Heart left ventricle (tissue), 13 donors: Measurements from ENCODE around the gene NCLN.

Source experiments
- POLR2A ChIP-seq, 2 donors: fragments of 450-650 bp; IDR thresholded peaks; one replicate each; pipeline ENCODE4 v1.6.1; 2017; ENCODE audit warnings: antibody characterized with exemption in 2 of 2, mild to moderate bottlenecking in 2 of 2, moderate library complexity in 2 of 2
- TF ChIP-seq, protein P1 (sequence below), 12 donors: fragments of 200-600 bp; sonication (generic) in 4 of 12; IDR thresholded peaks; one replicate each; pipeline versions ENCODE4 v1.5.0 to v1.8.0; 2018 to 2022; ENCODE audit warnings: antibody characterized with exemption in 12 of 12, mild to moderate bottlenecking in 5 of 12
- donor health status: ischemic (EF 13 %, LVEDD 7.1; RV severe dilation, severe dysfunction).
- donor health status: DM: no; HTN: yes; CAD: no.
- donor health status: DM: no; HTN: no; CAD: no.
- donor health status: ischemic (EF 25% LVEDD 6.9; RV normal size, moderate dysfunction).
- donor health status: ischemic (EF 25% LVEDD 5.7; RV mildly dilated, moderate dysfunction).
- donor health status: ischemic (EF 35%, LVEDD 5.7; RV mildly dilated, moderate dysfunction).
- donor health status: nonischemic (EF 11% LVEDD 7.7; RV severe dilation, severe dysfunction).
- donor health status: DM: yes; HTN: yes; CAD: no.
- donor health status: PGD.
- donor health status: ischemic (EF 29% LVEDD 5.4; RV normal size, mild dysfunction).
- donor health status: nonischemic (EF 23%, LVEDD 6.1; RV moderate dilation, normal function).

GRCh38 chr19:3162418-3163229, 23.1 kb upstream of the NCLN start:
- TF ChIP-seq, protein P1, sequence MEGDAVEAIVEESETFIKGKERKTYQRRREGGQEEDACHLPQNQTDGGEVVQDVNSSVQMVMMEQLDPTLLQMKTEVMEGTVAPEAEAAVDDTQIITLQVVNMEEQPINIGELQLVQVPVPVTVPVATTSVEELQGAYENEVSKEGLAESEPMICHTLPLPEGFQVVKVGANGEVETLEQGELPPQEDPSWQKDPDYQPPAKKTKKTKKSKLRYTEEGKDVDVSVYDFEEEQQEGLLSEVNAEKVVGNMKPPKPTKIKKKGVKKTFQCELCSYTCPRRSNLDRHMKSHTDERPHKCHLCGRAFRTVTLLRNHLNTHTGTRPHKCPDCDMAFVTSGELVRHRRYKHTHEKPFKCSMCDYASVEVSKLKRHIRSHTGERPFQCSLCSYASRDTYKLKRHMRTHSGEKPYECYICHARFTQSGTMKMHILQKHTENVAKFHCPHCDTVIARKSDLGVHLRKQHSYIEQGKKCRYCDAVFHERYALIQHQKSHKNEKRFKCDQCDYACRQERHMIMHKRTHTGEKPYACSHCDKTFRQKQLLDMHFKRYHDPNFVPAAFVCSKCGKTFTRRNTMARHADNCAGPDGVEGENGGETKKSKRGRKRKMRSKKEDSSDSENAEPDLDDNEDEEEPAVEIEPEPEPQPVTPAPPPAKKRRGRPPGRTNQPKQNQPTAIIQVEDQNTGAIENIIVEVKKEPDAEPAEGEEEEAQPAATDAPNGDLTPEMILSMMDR (IDR thresholded peaks at IDR 0.05): no peak
- no peak for TF ChIP-seq POLR2A (IDR thresholded peaks at IDR 0.05)
